NCI-H510A treated with DMSO at 0.1 percent for 48 hours (cell line): Measurements from ENCODE around the gene TM9SF3.

Experiments
- DNase-seq: peaks from one replicate; lab custom pipeline; 2025; lab: John Stamatoyannopoulos, UW

TM9SF3 gene

DNA sequence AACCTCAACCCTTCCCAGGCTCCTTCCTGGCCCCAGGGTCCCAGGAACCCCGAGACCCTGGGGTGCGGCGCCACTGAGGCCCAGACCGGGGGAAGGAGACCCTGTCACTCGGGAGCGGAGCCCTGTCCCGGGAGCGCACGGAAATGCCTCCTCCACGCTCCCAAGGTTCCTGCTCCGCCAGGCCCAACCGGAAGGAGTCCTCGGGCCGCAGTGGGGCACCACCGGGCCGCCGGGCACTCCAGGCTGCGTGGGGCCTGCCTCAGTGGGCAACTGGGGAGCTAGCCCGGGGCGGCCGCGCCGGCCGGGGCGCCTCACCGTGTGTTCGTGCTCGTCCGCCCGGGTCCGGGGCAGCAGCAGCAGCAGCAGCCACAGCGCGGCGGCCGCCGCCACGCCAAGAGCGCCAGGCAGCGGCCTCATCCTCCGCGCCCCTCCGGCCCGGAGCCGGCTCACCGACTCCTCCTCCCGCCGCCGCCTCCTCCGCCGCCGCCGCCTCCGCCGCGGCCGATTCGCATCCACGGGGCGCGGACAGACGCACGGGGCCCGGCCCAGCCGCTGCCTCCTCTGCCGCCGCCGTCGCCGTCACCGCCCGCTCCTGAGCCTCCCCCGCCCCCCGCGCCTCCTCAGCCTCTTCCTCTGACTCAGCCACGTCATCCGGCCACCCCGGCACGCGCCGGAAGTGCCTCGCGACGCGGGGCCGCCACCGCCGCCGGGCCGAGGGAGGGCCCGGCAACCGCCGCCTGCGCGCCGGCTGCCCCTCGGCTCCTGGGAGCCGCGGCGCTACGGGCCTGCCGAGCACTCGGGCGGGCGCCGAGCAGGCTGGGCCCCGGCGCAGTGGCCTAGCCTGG is at the start of gene TM9SF3:
Gene TM9SF3 (minus strand): TSS at position 594 of the 845 bp plus-strand sequence. CDS start 177 bp downstream, at position 417.
- peak; percentile 73 for DNase-seq

DNA sequence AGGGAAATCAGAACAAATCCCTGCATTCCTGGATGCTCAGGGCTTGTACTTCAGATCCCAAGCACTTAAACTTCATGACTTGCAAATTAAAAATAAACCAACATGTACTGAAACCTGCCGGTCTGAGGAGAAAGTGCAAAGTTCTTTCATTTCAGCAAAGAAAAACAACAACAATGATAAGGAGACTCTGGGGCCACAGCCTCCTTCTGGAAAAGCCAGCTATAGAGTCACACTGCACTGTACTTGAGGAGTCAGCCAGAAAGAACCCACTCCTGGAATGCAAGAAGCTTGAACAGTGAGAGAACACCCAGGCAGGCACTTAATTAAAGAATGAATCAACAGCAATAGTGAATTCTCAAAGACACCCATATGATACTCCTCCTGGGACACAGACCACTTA is 49.7 kb upstream of the TM9SF3 start:
- DNase-seq, result no peak

DNA sequence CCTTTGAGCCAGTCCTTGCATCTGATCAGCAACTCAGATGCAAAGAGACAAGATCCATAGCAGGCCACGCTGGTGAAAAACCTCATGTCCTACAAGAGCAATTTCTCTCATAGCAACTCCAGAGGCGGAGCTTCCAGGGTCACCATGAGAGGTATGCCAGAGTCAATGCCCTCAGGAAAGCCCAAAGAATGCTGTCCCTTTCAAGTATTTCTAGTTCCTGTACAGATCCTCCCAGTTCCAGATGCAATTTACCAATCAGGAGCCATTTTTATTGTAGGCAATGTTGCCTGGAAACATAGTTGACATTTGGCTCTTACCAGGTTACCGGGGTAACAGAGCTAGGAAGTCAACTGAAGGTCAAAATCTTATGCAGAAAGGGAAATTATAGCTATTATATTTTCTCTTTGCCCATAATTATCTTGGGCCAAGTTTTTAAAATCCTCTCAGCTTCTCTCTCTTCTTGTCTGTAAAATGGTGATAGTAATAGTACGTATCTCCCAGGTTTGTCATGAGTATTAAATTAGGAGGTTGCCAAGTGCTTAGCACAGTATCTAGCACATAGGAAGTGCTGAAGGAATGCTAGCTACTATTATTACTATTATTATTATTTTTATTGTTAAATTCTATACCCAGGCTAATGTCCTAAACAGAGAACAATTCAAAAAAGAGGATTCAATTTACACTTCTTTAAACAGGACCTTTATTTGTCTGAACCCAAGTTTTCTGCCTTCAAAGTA is 46.3 kb upstream of the TM9SF3 start:
- DNase-seq, result peak; percentile 8

DNA sequence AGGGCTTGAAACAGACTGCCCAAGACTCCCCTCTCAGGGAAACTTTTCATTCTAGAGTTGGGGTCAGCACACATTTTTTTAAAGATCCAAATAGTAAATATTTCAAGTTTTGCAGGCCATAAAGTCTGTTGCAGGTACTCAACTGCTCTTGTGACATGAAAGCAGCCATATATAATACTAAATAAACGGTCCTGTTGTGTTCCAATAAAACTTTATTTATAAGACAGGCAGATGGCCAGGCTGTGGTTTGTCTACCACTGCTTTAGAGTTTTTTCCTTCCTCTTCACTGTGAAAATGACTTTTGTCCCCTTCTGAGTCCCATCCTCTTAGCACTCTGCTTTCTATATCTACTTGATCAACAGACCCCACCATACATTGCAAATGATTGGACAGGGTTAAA is 40.5 kb upstream of the TM9SF3 start:
- no peak for DNase-seq

DNA sequence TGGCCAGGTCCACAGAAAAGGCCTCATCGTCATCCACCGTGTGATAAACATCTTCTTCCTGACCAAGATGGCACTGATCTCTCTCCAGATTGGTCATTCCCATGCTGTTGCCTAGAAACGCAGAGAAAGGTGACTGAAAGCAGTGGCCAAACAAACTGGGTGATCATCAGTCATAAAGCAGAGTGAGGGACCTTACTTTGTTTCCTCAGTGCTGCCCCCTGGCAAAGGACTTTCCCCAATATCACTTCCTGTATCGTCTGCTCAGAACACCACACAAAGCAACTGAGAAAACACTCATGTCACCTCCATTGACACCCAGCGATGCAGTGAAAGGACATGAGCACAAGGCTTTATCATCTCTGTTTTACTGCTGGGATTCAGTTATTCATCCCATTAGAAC is 40.0 kb upstream of the TM9SF3 start:
- no peak for DNase-seq

DNA sequence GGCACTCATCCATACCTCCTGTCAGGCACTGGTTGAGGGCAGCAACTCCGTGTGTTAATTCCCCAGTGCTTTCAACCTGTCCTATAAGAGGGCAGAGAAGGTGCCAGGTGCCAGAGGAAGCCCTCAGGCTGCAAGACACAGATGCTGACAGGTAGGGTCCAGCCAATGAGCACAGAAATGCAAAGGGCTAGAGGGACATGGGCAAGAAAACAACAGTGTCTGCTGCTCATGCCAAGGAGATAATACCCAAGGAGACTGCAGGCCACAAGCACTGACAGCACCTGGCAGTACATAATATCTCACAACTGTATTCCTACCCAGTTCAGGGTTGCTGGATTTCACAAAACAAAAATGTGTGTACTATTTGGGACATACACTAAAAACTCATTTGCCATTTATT is 38.4 kb upstream of the TM9SF3 start:
- DNase-seq, result no peak

DNA sequence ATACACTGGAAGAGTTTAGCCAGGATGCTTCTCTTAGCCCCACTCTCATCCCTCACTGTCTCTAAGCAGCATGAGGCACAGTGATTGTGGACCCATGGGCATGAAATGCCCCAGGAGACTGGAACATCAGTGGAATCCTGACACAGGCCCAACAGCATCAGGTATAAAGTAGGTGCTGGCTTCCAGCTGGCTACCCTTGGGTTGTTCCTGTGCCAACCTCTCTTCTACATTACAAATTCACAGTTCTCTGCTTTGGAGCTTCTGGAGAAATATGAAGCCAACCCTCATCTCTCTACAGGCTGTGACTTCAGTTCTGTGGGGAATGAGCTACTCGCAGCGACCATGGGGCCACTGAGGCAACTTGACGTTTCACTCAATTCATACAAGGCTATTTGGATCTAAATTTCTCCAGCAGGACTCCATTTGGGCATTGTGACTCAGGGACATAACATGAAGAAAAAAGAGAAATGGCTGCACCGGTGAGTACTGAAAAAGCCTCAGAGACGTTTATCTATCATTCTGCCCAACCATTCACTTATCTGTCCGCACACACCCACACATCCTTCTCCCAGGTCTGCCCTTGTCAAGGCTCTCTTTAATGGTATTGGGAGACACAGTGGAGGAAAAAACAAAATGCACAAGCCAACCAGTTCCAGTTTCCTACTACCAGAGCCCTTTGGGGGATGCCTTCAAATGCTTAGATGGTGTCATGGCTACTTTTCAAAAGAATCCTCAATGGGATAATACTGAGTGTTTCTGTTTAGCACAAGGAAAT is 35.4 kb upstream of the TM9SF3 start:
- DNase-seq, result no peak

DNA sequence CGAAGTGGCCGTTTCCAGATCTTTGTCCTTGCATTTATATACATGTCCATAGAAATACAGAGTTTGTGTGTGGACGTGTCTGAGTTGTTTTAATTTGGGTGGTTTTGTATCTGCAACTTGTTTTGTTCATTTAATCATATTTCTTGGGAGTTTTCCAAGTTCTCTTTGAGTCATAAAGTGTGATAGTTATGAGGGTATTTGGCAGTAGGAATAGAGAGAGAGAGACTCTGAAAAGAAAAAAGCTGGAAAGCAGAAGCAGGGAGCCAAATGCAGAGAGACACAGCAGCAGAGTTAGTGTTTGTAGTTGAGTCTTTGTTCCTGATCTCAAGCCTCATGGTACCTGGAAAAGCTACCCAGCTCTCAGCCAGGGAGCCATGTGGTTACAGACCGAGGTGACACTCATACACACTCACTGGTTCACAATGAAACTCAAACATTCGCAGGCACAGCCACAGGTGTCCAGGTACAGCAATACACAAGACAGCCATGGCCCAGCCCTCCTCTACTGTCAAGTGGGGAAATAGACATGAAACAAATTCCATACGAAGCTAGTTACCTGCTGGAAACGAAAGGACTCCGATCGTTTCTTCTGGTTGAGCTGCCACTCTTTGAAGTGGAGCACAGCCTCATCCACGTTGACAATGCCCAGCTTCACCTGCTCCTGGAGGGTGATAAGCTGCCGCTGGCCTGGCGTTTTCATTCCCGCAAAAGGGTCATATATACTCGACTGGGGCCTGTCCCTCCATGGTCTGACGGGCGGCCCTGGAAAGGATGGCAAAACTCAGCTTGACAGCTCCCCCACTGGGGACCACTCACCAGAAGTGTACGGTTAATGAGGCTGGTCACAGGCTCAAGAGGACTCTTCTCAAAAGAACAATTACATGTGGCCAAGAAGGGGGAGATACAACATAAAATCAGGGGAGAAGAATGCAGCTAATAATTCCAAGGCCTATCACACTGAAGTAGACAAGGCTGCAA is 33.3 kb upstream of the TM9SF3 start:
- peak; percentile 81 for DNase-seq

DNA sequence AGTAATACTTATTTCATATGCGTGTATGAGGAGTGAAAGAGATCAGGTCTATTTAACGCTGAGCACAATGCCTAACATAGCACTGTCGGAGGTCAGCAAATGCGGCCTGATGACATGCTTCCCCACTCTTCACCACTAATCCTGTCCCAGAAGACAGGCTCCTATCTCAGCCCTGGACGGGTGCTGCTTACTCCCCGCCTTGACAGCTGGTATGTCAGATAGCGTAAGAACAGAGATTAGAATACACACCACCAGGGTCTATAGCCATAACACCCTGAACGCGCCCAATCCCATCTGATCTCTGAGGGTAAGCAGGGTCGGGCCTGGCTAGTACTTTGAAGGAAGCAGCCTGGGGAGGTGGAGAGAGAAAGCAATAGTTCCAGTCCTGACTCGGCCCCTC is 32.3 kb upstream of the TM9SF3 start:
- DNase-seq, result no peak

DNA sequence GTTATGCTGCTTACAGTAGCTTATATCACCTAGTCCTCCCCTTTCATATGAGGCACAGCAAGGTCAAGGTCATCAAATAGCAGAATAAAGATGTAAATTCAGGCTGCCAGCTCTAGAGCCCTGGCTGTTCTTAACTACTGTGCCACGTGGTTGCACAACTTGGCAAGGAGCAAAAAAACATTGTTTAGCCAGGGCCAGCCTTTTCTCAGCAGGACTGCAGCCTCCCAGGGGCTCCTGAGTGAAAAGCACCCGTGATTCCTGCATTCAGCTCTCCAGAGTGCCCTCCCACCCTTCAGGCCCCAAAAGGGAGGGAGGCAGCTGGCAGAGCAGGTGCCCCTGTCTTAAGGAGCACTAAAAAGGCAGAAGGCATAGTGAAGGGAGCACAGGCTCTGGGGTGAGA is 31.8 kb upstream of the TM9SF3 start:
- DNase-seq, result no peak

DNA sequence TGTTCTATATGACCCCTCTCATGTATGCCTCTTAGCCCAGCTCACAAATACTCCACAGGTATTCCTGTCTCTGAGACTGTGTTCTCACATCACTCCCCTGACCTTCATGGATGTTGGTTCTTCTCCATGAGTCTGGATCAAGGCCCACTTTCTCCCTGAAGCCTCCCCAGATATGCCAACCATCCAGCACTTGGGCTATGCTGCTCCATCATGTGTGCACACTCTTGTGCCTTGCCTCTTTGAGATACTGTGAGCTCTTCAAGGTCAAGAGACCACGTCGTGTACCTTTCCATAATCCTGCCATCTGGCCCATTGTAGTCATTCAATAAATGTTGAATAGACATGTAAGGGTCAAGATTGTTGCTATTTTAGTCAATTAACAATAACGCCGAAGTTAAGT is 30.1 kb upstream of the TM9SF3 start:
- no peak for DNase-seq

DNA sequence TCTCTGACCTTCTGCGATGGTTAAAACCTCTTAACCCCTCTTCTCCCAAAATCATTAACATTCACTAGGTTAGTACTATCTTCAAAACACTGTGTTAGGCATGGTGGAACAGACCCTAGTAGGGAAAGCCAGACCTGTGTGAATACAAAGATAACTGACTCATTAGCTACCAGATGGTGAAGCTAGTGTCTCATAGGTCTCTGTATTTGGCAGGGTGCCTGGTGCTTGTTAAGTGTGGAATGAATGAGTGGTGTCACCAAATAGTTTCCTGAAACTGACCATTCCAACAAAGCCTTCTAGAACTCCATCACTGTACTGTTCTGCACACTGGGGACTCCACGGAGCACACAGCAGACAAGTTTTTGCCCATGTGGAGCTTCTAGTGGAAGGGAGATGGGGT is 27.7 kb upstream of the TM9SF3 start:
- peak; percentile 15 for DNase-seq

DNA sequence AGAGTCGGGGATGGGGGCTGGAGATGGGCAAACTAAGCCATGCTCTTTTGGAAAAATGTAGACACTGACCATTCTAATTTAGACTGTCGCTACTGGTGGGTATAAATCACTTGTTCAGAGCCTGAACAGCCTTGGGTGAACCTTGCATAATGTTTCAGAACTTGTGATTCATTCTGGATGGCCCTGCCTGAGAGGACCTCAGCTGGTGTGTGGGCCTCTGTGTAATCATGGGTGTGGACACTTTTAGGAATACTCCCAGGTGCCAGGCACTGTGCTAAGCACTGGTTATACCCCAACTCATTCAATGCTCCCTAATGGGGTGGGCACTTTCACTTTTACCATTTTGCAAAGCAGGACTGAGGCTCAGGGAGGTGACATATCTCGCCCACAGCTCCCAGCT is 26.8 kb upstream of the TM9SF3 start:
- no peak for DNase-seq

DNA sequence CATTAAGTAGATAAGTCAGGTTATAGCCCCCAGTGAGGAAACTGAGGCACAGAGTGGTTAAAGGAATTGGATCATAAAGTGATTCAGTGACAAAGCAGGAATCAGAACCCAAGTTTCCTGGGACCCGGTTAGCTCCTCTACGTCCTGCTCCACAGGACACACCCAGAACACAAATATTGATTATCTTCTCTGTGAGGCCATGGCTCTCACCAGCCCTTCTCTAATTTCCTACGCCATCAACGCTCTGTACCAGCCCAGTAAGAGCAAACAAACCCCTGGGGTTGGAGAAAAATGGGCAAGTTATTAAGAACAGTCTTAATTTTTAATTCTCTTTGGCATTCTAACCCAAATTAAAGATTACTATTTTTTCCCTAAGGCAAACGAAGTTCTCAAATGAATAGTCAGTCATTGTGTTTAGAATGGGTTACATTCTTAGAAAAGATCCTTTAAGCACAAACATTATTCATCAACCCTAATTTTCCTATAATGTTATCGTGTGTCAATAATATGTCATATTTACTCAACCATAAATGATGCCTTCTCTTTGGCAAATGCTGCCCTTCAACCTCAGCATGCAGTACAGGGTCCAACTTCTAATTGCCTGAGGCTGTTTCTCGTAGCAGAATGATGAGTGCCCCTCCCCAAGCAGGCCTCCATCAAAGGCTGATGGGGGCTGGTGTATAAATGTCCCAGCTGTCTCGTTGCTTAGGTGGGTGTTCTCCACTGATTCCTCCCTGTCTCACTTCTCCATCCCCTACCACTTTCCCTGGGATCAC is 25.4 kb upstream of the TM9SF3 start:
- DNase-seq, result peak; percentile 33

DNA sequence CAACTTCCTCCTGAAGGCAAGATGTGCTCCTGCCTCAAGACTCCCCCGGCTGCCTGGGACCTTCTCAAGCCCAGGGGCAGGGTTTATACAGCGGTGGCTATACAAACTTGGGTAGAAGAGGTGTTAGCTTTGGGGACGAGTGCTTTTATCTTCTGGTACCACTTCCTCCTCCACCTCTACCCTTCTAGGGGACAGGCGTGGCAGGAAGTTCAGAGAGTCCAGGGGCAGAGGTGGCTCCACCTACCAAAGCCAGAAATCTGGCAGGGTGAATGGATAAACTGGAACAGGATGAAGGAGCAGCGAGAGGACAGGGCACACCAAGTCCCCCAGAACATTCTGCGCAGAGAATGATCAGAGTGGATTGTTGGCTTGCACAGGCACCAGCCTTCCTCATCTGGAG is 24.0 kb upstream of the TM9SF3 start:
- DNase-seq, result no peak

DNA sequence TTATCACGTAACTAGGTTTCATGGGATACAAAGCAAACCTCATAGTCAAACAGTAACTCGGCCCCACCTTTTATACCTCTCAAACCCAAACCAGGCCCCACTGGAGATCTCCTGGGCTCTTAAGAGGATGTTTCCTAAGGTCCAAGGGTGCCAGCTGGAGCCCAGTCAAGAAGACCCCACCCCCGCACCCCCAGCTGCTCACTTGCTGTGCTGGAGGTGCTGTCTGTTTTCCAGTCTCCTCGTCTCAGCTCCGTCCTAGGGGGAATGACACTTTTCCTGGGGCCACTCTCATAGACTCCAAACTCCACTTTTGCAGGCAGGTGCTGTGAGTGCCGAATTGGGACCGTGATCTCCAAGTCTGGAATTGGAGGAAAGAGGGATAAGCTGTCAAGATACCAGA is 22.7 kb upstream of the TM9SF3 start:
- DNase-seq, result no peak

DNA sequence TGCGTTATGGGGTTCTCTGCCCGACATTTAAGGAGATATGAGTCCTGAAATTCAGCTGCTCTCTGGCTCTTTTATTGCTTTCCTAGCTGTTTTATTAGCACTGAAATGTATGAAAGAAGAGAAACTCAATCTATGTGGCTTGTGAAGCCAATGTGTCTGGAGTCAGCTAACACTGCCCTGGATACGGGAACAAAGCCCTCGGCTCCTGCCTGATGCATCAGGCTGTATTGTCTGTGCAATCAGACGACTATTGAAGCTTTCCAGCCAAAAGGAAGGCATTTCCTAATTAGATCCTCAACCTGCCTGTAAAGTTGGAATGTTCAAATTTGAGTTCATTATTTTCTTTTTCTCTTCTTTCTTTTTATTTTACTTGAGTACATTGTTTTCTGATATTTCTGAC is 22.0 kb upstream of the TM9SF3 start:
- DNase-seq, result no peak

DNA sequence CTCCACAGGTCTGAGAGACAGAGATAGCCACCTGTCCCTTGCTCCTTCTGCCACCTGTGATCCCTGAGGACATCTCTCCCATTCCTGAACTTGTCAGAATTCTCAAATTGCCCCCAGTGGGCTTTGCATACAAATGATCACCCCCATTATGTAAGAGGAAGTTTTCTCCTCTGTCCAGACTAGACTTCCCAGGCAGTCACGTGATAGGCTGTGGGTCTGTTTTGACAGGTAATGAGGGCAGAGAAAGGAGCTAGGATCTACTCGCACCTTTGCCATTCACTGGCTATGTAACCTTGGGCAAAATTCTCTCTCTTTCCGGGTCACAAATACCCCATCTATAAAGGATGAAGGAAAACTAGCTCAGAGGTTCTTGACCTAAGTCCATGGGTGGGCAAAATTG is 21.4 kb upstream of the TM9SF3 start:
- DNase-seq, result no peak

DNA sequence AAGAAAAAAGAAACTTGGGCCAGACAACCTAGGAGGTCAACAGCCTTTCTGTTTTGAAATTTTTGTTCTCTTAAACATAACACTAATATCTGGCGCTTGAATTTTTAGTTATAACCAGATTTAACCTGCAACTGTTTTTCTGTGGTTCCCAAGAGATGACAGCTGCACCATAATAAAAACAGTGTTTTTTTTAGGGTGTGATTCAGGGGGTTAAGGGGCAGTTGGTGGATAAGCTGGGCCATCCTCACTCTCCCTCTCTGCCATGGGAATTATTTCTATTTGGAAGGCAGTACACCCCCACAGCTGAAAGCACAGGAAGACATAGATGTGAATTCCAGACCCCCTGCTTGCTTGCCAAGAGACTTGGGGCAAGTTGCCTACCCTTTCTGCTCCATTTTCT is 20.1 kb upstream of the TM9SF3 start:
- DNase-seq, result no peak

DNA sequence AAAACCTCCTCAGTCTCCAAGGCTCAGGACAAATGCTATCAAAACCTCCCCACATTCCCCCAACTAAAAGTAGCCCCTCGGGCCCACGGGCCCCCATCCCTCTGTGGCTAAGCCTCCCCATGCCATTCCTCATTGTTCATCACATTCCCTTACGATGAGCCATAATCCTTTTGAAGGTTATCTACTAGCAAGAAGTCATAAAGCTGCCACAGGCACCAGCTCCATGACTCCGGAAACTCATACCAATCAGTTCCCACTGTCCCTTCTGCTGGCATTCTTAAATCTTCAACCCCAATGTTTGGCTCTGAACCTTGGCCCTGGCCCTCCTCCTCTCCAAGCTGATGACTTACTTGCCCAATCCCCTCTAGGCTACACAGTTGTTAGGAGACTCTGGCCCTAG is 19.4 kb upstream of the TM9SF3 start:
- no peak for DNase-seq

DNA sequence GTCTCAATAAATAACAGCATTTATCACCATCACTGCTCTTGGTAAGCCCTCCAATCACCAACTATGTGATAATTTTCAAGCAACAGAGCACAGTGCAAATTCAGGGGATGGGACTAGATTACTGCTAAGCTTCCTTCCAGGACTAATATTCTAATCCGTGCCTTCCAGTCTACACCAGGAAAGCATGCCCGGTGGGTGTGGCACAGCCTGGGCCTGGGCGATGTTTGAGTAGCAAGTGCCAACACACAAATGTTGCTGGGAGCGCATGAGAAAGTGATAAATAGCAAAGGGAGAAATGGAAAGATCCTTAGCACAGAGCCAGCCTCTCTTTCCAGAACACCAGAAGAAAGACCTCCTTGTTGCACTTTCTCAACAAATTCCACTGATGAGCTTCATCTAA is 13.5 kb upstream of the TM9SF3 start:
- DNase-seq, result no peak
